ENCODE results near the gene SLC66A2. TPM values are rescaled to one million over a fixed set of nuclear protein-coding genes. Genes with fewer than 3 reads are reported as not detected.
A peak's percentile ranks its signal among the peaks of the same experiment; 100 is the strongest.

SLC66A2 gene
- total and polyA plus RNA-seq, 2 of the 13 experiments (the other 11 are each of a cell fraction or from before 2014, with no cell fraction given), result 33.5 to 41.9 TPM

GRCh38 chr18:79985172-79985571 is 33.7 kb upstream of the SLC66A2 start (continued):
- TF ChIP-seq AKNA (CRISPR knock-in tag; IDR thresholded peaks at IDR 0.05; ENCODE audit: borderline replicate concordance) (no peak), TCF12 (IDR thresholded peaks at IDR 0.05) (no peak), TCF12 (CRISPR knock-in tag; IDR thresholded peaks at IDR 0.05) (no peak), THAP8 (CRISPR knock-in tag; IDR thresholded peaks at IDR 0.05; ENCODE audit: borderline replicate concordance) (no peak), ZNF775 (CRISPR knock-in tag; IDR thresholded peaks at IDR 0.05; ENCODE audit: borderline replicate concordance) (no peak), DDIT3 (CRISPR knock-in tag; IDR thresholded peaks at IDR 0.05) (no peak), ZNF737 (CRISPR knock-in tag; IDR thresholded peaks at IDR 0.05; ENCODE audit: borderline replicate concordance) (no peak), STAT5B (CRISPR knock-in tag; IDR thresholded peaks at IDR 0.05) (no peak), RBM22 (optimal IDR thresholded peaks at IDR 0.05; ENCODE audit: low read length) (no peak), CENPX (CRISPR knock-in tag; IDR thresholded peaks at IDR 0.05) (no peak), ZNF773 (CRISPR knock-in tag; IDR thresholded peaks at IDR 0.05; ENCODE audit: borderline replicate concordance) (no peak), DNMT3B (CRISPR knock-in tag; conservative IDR thresholded peaks at IDR 0.05) (no peak), ZNF670 (CRISPR knock-in tag; IDR thresholded peaks at IDR 0.05; ENCODE audit: borderline replicate concordance) (no peak), ZNF879 (CRISPR knock-in tag; IDR thresholded peaks at IDR 0.05) (no peak), MAFG (CRISPR knock-in tag; IDR thresholded peaks at IDR 0.05) (no peak), ZNF446 (CRISPR knock-in tag; IDR thresholded peaks at IDR 0.05) (no peak), HDAC6 (IDR thresholded peaks at IDR 0.05; ENCODE audit: low read depth, low read length) (no peak), ZNF225 (CRISPR knock-in tag; IDR thresholded peaks at IDR 0.05) (no peak), DPF2 (CRISPR knock-in tag; IDR thresholded peaks at IDR 0.05; ENCODE audit: borderline replicate concordance, low read depth) (0 out of 2 replicates have a peak, but pooled peaks have one; percentile 51), ZNF234 (CRISPR knock-in tag; conservative IDR thresholded peaks at IDR 0.05) (no peak), DBP (CRISPR knock-in tag; IDR thresholded peaks at IDR 0.05; ENCODE audit: not compliant biosample characterization) (no peak), NFE2 (CRISPR knock-in tag; IDR thresholded peaks at IDR 0.05) (no peak), DNMT1 (CRISPR knock-in tag; IDR thresholded peaks at IDR 0.05) (no peak), RORA (CRISPR knock-in tag; IDR thresholded peaks at IDR 0.05) (no peak)
